GM18526 (cell line): Measurements from ENCODE around the gene TMPRSS7.

Source experiments
- POLR2A ChIP-seq: IDR thresholded peaks from 3 replicates; pipeline ENCODE4 v1.6.1; 2011; ENCODE audit not compliant: insufficient read length; ENCODE audit errors: extremely low read depth

The TMPRSS7 gene

GRCh38 chr3:112122870-112123269 lies 88.3 kb downstream of the TMPRSS7 start:
- no peak for TF ChIP-seq POLR2A

- TF ChIP-seq POLR2A: no peak
These were observed 89.0 kb downstream of the TMPRSS7 start for GRCh38 chr3:112123548-112123947.

GRCh38 chr3:112124907-112125607 lies 90.5 kb downstream of the TMPRSS7 start:
- no peak for TF ChIP-seq POLR2A

GRCh38 chr3:112126511-112126911 lies 92.0 kb downstream of the TMPRSS7 start:
- no peak for TF ChIP-seq POLR2A

GRCh38 chr3:112127522-112128494 lies 93.3 kb downstream of the TMPRSS7 start:
- TF ChIP-seq POLR2A: no peak

- TF ChIP-seq POLR2A: no peak
These were observed 94.5 kb downstream of the TMPRSS7 start for GRCh38 chr3:112128843-112129727.

GRCh38 chr3:112129925-112130637 lies 95.5 kb downstream of the TMPRSS7 start:
- TF ChIP-seq POLR2A: no peak

GRCh38 chr3:112130638-112130993 lies 96.1 kb downstream of the TMPRSS7 start:
- no peak for TF ChIP-seq POLR2A
